Sigmoid colon (tissue), 4 donors: ENCODE measurements around the gene PRR15L.

ENCODE experiments used
- CTCF ChIP-seq, 4 experiments: fragments of 450-650 bp in 3 of 4; fragments of 200-600 bp in 1 of 4; IDR thresholded peaks; one replicate each; pipeline ENCODE4 v1.5.1; 2016 to 2019; ENCODE audit warnings: antibody characterized with exemption in 4 of 4, mild to moderate bottlenecking in 3 of 4, moderate library complexity in 2 of 4
- EP300 ChIP-seq, 4 donors: sonication (generic); formaldehyde crosslinking; IDR thresholded peaks; one replicate each; pipeline ENCODE4 v1.6.1; 2017; ENCODE audit warnings: antibody characterized with exemption in 4 of 4
- POLR2A ChIP-seq, 2 donors: fragments of 450-650 bp; IDR thresholded peaks; one replicate each; pipeline ENCODE4 v1.6.1; 2016; ENCODE audit warnings: antibody characterized with exemption in 2 of 2, mild to moderate bottlenecking in 2 of 2, moderate library complexity in 2 of 2
- POLR2AphosphoS5 ChIP-seq, 4 donors: sonication (generic); formaldehyde crosslinking; IDR thresholded peaks; one replicate each; pipeline ENCODE4 v1.6.1; 2017; ENCODE audit warnings: antibody characterized with exemption in 4 of 4

- TF ChIP-seq CTCF (IDR thresholded peaks at IDR 0.05) (no peak), POLR2AphosphoS5 (IDR thresholded peaks at IDR 0.05) (no peak), POLR2A (IDR thresholded peaks at IDR 0.05) (no peak), EP300 (IDR thresholded peaks at IDR 0.05) (no peak)
These were observed 44.6 kb downstream of the PRR15L start for GRCh38 chr17:47913050-47913449.
